Measurements from ENCODE around the gene IQCM.
"Not testable (repeated sequence)": the region's sequence is repeated elsewhere in the genome, so short reads cannot be mapped to it uniquely, and the experiment has no call there.

Gene IQCM

DNA sequence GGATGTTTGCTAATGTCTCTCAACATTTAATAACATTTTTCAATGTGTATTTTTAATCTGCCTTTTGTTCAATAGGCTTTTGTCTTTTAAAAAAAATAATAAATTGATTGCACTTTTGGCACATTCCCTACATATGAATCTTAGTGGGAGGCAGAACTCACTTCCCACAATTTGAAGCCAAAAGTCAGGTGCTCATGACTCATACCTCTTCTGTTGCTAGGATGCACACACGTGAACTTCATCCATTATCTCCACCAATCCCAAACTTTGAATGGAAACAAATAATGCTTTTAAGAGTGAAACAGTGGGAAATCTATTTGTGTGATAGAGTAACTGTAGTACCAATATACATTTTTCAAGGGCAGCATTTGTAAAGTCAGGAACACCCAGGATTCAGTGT is 260.5 kb downstream of the IQCM start:
- DNase-seq: no peak

DNA sequence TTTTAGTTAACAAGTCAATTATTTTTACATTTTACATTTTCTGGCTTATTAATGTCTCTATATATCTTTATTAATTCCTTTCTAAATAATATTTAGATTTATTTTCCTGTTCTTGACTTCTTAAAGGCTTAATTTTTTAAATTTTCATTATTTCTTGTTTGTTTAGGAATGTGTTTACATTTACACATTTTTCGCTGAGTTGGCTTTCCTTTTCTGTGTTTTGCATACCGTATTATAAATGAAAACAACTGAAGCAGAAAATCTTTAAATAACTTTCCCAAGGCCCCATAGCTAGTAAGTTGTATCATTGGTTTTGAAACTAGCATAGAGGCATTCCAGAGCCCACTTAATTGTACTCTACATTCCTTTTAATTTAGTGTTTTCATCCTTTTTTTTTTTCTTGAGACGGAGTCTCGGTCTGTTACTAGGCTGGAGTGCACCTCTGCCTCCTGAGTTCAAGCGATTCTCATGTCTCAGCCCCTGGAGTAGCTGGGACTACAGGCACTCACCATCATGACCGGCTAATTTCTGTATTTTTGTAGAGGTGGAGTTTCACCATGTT is 261.6 kb downstream of the IQCM start:
- DNase-seq: no peak

DNA sequence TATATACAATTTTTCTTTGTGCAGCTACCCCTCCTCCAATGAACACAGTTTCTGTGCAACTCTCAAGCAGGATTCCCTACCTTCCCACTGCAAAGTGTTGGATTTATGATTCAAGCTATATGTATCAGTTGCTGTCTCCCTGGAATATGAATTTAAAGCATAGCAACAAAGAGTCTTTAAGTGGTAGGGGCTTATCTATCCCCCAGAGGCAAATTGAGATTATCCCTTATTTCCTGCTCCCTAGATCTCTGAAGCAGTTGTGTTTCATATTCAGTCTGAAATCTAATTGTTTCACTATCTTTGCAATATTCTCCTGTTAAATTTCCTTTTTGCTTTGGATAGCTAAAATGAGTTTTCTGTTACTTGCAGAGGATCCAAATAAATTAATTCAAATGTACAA is 263.0 kb downstream of the IQCM start:
- no peak for DNase-seq

DNA sequence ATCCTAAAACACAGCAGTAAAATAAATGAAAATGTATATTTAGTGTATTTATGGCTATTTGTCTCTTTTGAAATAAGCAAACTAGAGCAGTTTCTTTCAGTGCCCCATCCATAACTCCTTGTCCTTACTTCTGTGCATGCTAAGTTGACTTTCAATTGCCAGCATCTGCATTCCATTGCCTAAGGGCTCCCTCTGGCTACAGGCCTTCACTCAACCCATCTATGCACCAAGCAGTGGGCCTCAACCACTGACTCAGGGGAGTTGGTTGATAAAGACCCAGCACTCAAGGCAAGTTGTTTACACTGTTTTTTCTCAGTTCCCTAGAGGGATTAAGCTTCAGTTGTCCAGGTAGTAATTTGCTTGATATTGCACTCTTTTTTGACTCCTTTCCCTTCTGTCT is 265.7 kb downstream of the IQCM start:
- DNase-seq: no peak

DNA sequence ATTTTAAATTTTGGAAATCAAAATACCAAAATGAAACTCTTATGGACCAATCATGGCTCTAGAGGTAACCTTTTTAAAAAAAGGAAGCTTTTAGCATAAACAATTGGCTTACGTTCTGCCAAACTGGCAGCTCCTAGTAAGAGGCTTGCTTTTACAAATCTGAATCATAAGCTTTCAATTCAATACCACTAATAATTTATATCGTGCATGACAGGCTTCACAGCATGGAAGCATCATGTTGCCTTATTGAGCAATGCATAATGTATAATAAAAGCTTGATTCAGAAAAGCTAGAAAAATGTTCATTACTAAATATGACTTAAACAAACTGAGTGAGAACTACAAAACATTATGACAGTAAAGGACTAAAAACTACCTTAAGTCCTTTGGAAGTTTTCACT is 280.9 kb downstream of the IQCM start:
- DNase-seq: no peak

DNA sequence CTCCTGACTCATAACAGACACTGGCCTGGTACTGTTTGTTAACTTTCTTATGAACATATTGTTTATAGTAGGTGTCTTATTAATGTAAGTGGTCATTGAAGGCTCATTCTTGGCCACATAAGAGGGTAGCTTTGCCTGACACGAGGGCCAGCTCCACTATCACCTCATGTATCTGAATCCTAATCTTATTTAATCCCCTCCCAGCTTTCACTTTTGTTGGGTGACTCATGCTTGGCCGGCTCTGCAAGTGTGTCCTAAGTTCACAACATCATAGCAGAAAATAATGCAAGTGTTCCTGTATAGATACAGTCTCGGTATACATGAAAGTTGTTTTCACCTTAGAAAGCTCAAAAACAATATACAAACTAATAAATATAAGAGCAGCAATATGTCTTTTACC is 283.8 kb downstream of the IQCM start:
- no peak for DNase-seq

DNA sequence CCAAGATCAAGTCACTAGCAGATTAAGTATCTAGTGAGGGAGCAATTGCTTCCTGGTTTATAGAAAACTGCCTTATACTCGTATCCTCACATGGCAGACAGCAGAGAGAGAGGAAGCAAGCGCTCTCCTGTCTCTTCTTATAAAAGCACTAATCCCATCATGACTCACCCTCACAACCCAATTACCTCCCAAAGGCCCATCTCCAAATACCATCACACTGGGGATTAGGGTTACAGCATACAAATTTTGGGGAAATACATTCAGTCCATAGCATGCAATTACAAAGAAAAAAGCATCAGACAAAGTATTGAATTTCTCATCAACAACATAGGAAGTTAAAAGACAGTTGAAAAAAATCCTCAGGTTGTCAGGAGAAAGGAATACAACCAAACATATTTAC is 292.6 kb downstream of the IQCM start:
- DNase-seq: no peak

DNA sequence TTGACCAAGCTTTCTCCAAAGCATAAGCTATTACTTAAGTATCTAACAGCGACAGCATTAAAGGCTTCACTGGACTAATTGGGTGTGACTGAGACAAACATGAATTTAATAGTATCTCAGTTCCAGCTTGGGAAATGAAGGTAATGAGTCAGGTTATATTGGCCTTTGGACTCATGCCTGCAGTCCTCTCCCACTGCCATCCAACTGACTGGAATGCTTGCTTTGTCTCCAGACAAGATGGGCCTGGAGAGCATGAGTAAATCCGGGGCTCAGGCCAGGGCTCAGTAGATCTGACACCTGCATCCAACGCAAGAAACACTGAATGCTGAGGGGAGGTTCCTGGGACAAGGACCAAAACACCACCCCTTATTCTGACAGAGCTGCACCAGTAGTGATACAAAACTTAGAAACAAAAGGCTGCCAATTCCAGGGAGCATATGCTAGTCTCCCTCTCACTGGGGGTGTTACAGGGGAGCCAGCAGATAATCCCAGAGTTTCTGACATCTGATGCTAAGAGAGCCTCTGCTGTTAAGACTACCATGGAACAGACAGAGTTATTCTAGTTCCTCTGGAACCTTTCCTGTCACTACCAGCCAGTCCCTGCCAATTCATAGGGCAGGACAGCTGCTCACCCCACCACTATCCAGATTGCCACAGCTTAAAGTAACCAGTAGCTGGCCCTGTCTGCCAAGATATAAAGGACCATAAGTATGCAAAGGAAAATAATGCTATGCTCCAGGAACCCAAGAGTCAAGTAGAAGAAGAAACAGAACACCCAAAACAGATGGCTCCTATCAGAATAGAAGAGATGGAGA is 293.8 kb downstream of the IQCM start:
- DNase-seq: no peak

DNA sequence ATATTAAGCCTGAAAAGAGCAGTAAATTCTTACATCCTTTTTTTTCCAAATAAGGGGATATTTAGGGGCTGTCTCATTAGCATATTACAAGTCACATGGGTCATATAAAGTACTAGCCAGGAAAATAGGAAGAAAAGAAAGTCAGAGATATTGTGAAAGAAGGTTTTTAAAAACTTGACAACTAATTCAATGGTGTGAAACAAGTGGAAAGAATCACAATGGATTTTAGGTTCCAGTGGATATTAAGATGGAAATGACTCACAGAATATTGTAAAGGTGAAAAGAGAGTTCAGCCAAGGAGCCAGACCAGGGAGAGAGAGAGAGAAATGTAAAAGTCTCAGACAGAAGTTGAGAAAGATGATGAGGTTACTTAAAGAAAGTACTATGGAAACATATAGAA is 297.2 kb downstream of the IQCM start:
- no peak for DNase-seq

DNA sequence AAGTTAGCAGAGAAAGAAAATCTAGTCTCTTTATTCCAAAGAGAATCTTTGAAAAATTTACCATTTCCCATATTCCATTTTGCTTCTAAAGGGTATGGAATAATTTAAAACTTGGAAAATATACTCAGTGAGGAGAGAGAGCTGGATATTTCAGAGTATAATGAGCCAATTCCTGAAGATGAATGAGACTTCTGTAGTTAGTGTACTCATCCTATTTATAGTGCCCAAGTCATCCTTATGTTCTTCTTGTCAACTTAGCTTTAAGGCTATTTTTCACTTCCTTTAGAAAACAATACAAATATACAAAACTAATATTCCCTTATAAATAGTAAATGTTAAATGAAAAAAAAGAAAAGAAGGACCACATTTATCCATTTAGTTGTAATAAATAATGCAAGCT is 302.6 kb downstream of the IQCM start:
- DNase-seq: no peak

DNA sequence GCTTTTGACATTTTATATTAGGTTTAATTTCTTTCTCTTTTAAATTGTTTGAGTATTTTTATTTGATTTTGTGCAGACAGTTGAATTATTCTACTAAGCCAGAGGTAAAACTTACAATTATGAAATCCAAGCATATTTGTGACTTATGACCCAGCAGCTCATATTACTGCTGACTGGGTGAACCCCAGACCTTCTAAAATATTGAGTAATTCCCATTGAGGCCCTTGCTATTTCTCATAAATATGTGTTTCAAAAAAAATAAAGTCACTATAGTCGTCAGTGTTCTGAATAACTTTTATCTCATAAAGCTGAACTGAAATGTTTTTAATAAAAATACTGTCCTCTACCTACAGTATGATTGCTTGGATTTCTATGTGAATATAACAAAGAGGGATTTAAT is 303.1 kb downstream of the IQCM start:
- no peak for DNase-seq

DNA sequence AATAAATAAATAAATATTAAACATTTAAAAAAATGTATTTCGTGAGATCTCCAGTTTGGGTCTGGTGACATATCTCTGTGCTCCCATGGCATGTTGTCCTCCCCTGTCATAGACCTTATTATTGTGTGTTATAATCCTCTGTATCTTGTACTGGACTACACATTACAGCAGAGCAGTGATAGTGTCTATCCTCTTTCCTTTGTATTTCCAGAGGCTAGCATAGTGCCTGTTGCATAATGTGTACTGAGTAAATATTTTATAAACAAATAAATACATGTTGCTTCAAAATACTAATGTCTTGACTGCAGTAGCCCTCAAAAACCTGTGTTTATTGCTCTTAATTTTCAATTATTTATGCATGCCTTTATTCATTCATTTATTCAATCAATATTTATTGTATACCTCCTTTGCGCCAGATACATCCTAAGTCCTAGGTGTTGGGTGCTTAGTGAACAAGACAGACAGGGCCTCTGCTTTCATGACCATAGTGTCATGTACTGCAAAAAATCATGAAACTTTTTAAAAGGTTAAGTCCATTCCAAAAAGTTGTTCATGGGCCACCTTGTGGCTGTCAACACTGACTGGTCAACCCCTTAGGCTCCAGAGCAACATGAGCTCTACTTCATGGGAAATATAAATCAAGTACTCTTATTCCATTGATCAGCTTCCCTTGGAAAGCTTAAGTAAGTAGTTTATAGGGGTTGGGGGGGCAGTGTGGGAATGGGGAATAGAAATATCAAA is 303.9 kb downstream of the IQCM start:
- no peak for DNase-seq

DNA sequence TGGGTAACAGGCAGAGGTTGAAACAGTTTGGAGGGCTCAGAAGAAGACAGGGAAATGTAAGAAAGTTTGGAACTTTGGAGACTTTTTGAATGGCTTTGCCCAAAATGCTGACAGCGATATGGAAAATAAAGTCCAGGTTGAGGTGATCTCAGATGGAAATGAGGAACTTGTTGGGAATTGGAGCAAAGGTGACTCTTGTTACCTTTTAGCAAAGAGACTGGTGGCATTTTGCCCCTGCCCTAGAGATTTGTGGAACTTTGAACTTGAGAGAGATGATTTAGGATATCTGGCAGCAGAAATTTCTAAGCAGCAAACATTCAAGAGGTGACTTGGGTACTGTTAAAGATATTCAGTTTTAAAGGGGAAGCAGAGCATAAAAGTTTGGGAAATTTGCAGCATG is 308.3 kb downstream of the IQCM start:
- DNase-seq: not testable (repeated sequence)

DNA sequence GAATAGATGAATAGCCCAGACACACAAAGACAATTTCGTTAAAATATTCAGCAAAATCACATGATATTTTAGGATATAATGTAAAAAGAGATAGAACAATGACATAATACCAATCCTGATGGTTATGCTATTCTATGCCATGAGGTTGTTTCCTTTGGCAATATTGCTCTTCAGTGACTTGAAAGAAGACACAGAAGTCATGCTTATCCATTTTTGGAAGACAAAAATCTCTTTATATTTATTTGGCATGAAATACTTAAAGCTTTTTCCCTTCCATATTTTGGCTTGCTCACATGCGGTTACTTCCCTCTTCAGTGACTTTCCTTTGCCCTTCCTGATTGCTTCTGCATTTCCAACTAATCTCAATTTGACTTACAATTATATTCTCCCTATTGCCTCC is 314.8 kb downstream of the IQCM start:
- no peak for DNase-seq

DNA sequence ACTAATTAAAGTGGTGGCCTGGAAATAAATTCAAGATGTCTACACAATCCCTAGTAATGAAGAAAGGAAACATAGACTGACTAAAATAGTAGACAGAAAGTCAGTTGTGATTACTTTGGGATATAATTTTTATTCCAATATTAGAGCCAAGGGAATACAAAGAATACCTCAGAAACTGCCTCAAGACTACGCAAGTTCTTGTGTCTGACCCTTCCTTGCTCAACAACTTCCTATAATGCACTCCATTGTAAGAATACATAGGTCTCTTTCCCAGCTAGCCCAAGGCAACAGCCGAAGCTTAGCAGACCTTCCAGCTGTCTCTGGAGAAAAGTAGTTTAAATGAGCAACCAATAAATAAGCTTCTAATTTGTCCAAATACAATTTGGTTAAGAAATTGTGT is 315.9 kb downstream of the IQCM start:
- DNase-seq: no peak

DNA sequence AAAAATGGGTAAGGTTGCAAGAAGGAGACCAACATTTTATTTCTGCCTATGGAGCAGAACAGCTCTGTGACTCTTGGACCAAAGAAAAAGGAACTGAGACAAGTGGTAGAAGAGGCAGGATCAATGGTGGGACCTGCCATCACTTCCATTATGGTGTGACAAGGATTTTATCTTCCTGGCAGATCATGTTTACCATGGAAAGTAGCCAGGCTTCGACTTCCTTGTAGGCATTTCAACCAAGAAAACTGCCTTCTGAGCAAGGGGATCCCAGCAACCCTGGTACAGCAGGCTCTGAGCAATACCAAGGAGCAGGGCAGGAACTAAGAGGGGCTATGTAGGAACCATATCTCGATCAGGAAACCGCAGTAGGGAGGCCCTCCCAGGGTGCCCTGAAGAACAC is 317.4 kb downstream of the IQCM start:
- DNase-seq: no peak

DNA sequence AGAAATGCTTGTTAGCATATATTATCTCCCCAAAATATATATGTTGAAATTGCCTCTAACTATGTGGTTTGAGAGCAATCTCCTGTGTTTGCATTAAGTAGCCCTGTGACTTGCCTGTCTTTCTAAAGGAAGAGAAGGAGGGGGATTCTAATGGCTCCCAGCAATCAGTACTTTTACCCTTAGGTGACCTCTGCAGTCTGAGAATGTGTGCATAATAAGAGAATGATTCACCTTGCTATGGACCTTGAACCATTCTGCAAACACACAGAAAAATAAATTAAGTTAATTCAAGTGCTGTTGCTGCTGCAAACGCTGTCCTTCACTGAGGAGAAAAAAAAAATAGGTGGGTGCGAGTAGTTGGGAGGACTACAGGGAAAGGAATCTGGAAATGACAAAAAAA is 322.2 kb downstream of the IQCM start:
- DNase-seq: no peak

DNA sequence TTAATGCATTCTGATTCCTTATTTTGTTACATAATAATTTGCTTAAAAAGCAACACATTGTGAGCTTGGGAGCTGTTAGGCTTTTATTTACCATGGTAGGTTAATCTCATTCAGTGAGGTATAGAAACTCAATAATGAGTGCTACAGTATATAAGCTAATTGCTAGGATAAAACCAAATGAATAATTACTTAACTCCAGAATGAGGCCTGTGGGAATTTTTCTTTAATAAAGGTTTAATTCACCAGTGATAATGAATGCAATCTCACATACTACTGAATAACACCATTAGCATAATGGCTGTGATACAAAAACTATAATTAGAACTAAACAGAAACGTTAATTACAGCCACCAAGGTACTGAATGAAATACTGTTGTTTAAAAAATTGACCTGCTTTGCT is 326.3 kb downstream of the IQCM start:
- no peak for DNase-seq

DNA sequence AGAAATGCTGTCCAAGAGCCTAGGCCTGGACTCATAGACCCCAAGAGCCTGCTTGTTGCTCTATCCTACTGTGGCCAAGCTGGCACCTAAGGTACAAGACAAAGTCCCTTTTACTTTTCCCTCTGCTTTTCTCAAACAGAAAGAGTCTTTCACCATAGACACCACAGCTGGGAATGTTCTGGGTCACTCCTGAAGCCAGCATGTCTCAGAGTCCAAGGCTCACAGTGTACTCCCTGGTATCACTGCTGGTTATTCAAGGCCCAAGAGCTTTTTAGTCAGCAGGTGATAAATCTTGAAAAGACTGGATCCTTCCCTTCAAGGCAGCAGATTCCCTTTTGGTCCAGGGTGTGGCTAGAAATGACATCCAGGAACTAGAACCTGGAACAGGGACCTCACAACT is 328.8 kb downstream of the IQCM start:
- no peak for DNase-seq

DNA sequence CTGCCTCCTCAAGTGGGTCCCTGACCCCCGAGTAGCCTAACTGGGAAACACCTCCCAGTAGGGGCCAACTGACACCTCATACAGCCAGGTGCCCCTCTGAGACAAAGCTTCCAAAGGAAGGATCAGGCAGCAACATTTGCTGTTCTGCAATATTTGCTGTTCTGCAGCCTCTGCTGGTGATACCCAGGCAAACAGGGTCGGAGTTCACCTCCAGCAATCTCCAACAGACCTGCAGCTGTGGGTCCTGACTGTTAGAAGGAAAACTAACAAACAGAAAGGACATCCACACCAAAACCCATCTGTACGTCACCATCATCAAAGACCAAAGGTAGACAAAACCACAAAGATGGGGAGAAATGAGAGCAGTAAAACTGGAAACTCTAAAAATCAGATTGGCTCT is 347.0 kb downstream of the IQCM start:
- not testable (repeated sequence) for DNase-seq

DNA sequence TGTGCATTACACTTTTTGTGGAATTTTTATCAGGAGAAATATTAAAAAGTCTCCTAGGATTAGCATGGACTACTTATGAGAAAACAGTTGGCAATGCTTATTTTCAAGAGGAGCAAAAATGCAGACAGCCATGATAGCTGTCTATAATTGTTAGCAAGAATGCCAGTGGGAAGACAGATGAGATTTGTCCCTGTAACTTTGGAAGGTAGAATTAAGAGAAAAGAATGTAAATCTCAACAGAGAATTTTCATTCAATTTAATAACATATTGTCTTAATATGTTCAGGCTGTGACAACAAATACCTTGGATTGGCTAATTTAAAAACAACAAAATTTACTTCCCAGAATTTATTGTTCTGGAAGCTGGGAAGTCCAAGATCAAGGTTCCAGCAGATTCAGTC is 349.2 kb downstream of the IQCM start:
- no peak for DNase-seq

DNA sequence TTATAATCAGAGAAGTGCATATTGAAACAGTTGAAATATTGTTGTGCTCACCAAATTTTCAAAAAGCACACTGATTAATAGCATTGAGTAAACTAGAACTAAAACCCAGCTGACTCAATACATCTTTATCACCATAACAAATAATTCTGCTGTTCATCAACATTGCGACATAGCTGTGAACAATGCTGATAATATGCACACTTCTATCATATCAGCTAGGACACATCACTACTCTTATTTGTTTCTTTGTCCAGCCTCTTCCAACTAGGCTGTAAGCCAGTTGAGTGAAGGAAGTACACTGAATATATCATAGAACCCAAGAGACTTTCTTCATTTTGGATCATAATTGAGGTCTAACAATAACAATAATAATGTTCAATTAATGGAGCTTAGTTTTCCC is 349.7 kb downstream of the IQCM start:
- DNase-seq: no peak

DNA sequence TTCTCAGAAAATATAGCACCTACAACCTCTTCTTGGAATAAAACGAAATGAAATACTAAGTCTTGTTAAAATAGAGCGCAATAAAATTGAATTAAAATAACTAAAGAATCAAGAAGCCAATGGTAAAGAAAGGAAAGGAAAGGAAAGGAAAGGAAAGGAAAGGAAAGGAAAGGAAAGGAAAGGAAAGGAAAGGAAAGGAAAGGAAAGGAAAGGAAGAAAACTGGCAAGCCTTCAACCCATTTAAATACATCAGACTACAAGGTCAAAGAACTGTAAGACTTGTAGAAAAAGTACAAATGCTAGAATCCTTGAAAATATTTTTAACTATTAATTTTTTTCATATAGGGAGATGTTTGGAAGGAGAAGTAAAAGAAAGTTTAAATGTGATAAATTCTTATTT is 372.1 kb downstream of the IQCM start:
- no peak for DNase-seq

DNA sequence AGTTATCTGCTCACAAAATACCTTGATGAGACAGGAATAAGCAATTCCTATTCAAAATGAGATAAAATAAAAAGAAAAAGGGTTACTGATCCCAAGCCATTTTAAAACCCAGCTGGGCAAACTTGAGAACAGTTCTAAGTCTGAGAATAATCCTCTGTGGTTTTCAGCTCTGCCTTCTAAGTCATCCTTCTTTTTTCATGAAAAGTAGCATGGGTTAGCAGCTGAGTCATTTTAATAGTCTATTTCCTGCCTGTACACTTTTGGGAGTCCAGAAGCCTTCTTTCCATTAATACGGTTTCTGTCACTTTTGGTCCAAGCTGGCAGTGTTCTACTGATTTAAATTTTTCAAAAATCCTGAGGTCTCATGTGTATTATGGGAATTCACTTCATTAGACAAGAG is 374.3 kb downstream of the IQCM start:
- DNase-seq: no peak
